Liver (tissue), 3 donors: Measurements from ENCODE around the gene CLTRN.

Experiments
- ATF3 ChIP-seq: IDR thresholded peaks from 2 replicates; pipeline ENCODE4 v1.6.1; 2016; ENCODE audit warnings: antibody characterized with exemption
- CTCF ChIP-seq: fragments of 150-350 bp; IDR thresholded peaks from 2 replicates; pipeline ENCODE4 v1.5.1; 2017; ENCODE audit warnings: improper control_type of control experiment, low read depth, low read length; ENCODE audit not compliant: missing input control
- EGR1 ChIP-seq, 2 donors: IDR thresholded peaks; 2 replicates each; pipeline ENCODE4 v1.6.1; 2016 to 2018; ENCODE audit warnings: antibody characterized with exemption in 2 of 2, low read depth in 2 of 2
- MAX ChIP-seq: IDR thresholded peaks from 2 replicates; pipeline ENCODE4 v1.6.1; 2016; ENCODE audit warnings: antibody characterized with exemption
- RAD21 ChIP-seq, 2 donors: IDR thresholded peaks; 2 replicates each; pipeline ENCODE4 v1.6.1; 2016; ENCODE audit warnings: antibody characterized with exemption in 2 of 2, mild to moderate bottlenecking in 2 of 2
- REST ChIP-seq: IDR thresholded peaks from 2 replicates; pipeline ENCODE4 v1.6.1; 2016; ENCODE audit warnings: antibody characterized with exemption, mild to moderate bottlenecking
- SP1 ChIP-seq: IDR thresholded peaks from 2 replicates; pipeline ENCODE4 v1.6.1; 2018; ENCODE audit warnings: antibody characterized with exemption, mild to moderate bottlenecking
- TAF1 ChIP-seq: conservative IDR thresholded peaks from 2 replicates; pipeline ENCODE4 v1.6.1; 2016; ENCODE audit warnings: antibody characterized with exemption, mild to moderate bottlenecking
- YY1 ChIP-seq: IDR thresholded peaks from 2 replicates; pipeline ENCODE4 v1.6.1; 2016; ENCODE audit warnings: antibody characterized with exemption, mild to moderate bottlenecking
- ZBTB33 ChIP-seq: IDR thresholded peaks from 2 replicates; pipeline ENCODE4 v1.6.1; 2016; ENCODE audit warnings: antibody characterized with exemption
- donor health status: healthy.
- donor health status: healthy.

GRCh38 chrX:15679246-15679645, 14.6 kb upstream of the CLTRN start:
- TF ChIP-seq EGR1 (IDR thresholded peaks at IDR 0.05; ENCODE audit: low read depth in 2 of 2) (no peak), MAX (no peak), CTCF (no peak), REST (no peak), ZBTB33 (no peak), SP1 (no peak), ATF3 (no peak), TAF1 (no peak), YY1 (no peak), RAD21 (IDR thresholded peaks at IDR 0.05) (no peak)
